HCT116 (cell line): ENCODE data around the gene BPIFB6.

Experiments used
- CBX3 ChIP-seq: IDR thresholded peaks from 2 replicates; pipeline ENCODE4 v1.6.1; 2012; ENCODE audit warnings: low read depth
- CTCF ChIP-seq, 3 experiments: fragments of 200-600 bp in 1 of 3; sonication (generic) in 1 of 3; IDR thresholded peaks in 2 of 3; conservative IDR thresholded peaks in 1 of 3; 2 replicates each; pipeline ENCODE4 v1.5.1; 2012 to 2017; ENCODE audit warnings: low read depth in 2 of 3, low read length in 2 of 3, antibody characterized with exemption in 1 of 3, borderline replicate concordance in 1 of 3, control low read depth in 1 of 3, mild to moderate bottlenecking in 1 of 3, mixed read lengths in 1 of 3, mixed run types in 1 of 3, moderate library complexity in 1 of 3; ENCODE audit not compliant: insufficient read depth in 1 of 3
- JUND ChIP-seq: IDR thresholded peaks from 2 replicates; pipeline ENCODE4 v1.6.1; 2012
- POLR2A ChIP-seq: IDR thresholded peaks from 2 replicates; pipeline ENCODE4 v1.7.0; 2011; ENCODE audit warnings: borderline replicate concordance; ENCODE audit not compliant: insufficient read depth, insufficient read length; ENCODE audit errors: extremely low read depth
- SIN3A ChIP-seq: IDR thresholded peaks from 2 replicates; pipeline ENCODE4 v1.6.1; 2012; ENCODE audit warnings: low read depth
- TCF7L2 ChIP-seq: IDR thresholded peaks from 2 replicates; pipeline ENCODE4 v1.7.0; 2011; ENCODE audit warnings: borderline replicate concordance, inconsistent platforms; ENCODE audit not compliant: insufficient read depth, insufficient read length; ENCODE audit errors: extremely low read depth
- ZBTB33 ChIP-seq: IDR thresholded peaks from 2 replicates; pipeline ENCODE4 v1.6.1; 2011; ENCODE audit warnings: mild to moderate bottlenecking, low read length, moderate library complexity; ENCODE audit not compliant: insufficient replicate concordance; ENCODE audit errors: extremely low read depth
- TF ChIP-seq, protein P1 (sequence below): IDR thresholded peaks from 2 replicates; pipeline ENCODE4 v1.6.1; 2012; ENCODE audit warnings: low read depth

GRCh38 chr20:32989507-32990283 lies 41.8 kb upstream of the BPIFB6 start:
- no peak for TF ChIP-seq CTCF (IDR thresholded peaks at IDR 0.05 in 2 of 3, conservative IDR thresholded peaks at IDR 0.05 in 1 of 3; ENCODE audit: borderline replicate concordance in 1 of 3, insufficient read depth in 1 of 3, low read depth in 2 of 3, low read length in 2 of 3)
- TF ChIP-seq POLR2A, result no peak
- no peak for TF ChIP-seq TCF7L2
- TF ChIP-seq CBX3, result no peak
- no peak for TF ChIP-seq ZBTB33
- TF ChIP-seq JUND, result no peak
- TF ChIP-seq SIN3A, result no peak
- TF ChIP-seq, protein P1, sequence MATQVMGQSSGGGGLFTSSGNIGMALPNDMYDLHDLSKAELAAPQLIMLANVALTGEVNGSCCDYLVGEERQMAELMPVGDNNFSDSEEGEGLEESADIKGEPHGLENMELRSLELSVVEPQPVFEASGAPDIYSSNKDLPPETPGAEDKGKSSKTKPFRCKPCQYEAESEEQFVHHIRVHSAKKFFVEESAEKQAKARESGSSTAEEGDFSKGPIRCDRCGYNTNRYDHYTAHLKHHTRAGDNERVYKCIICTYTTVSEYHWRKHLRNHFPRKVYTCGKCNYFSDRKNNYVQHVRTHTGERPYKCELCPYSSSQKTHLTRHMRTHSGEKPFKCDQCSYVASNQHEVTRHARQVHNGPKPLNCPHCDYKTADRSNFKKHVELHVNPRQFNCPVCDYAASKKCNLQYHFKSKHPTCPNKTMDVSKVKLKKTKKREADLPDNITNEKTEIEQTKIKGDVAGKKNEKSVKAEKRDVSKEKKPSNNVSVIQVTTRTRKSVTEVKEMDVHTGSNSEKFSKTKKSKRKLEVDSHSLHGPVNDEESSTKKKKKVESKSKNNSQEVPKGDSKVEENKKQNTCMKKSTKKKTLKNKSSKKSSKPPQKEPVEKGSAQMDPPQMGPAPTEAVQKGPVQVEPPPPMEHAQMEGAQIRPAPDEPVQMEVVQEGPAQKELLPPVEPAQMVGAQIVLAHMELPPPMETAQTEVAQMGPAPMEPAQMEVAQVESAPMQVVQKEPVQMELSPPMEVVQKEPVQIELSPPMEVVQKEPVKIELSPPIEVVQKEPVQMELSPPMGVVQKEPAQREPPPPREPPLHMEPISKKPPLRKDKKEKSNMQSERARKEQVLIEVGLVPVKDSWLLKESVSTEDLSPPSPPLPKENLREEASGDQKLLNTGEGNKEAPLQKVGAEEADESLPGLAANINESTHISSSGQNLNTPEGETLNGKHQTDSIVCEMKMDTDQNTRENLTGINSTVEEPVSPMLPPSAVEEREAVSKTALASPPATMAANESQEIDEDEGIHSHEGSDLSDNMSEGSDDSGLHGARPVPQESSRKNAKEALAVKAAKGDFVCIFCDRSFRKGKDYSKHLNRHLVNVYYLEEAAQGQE, result no peak
